Esophagus mucosa (tissue), 1 donor: ENCODE measurements around the gene GPR37. TPM values are rescaled to one million over a fixed set of nuclear protein-coding genes. Genes with fewer than 3 reads are reported as not detected.

ENCODE experiments used
- ATAC-seq: fragments of 200-7000 bp; cut with Tn5 transposase; one replicate; pipeline ENCODE4 v1.9.1; 2020
- total RNA-seq: library from RNA; stranded (reverse); gene quantifications from one replicate; pipeline ENCODE4 v1.2.4, GENCODE V29; 2023
- donor health status: DM: yes; HTN: yes; CAD: no.

Gene GPR37
- total RNA-seq, 1 donor from 2014 or later: 5.9 TPM

GRCh38 chr7:124780056-124780455, 14.5 kb upstream of the GPR37 start:
- ATAC-seq: no peak

GRCh38 chr7:124779620-124780019, 14.0 kb upstream of the GPR37 start:
- ATAC-seq: no peak

- peak; percentile 42 for ATAC-seq
These were observed 13.6 kb upstream of the GPR37 start for GRCh38 chr7:124779194-124779593.

GRCh38 chr7:124777268-124777667, 11.7 kb upstream of the GPR37 start:
- ATAC-seq: no peak

- no peak for ATAC-seq
These were observed 10.6 kb upstream of the GPR37 start for GRCh38 chr7:124776153-124776552.

- no peak for ATAC-seq
These were observed 9.8 kb upstream of the GPR37 start for GRCh38 chr7:124775422-124775821.

GRCh38 chr7:124773938-124774337, 8.3 kb upstream of the GPR37 start:
- no peak for ATAC-seq

GRCh38 chr7:124773339-124773738, 7.7 kb upstream of the GPR37 start:
- ATAC-seq: no peak

GRCh38 chr7:124769136-124769535, 3.5 kb upstream of the GPR37 start:
- ATAC-seq: no peak

GRCh38 chr7:124768525-124768924, 2.9 kb upstream of the GPR37 start:
- ATAC-seq: no peak

- peak; percentile 50 for ATAC-seq
These were observed 668 bp downstream of the GPR37 start for GRCh38 chr7:124764847-124765400.

GRCh38 chr7:124764051-124764846, 1.3 kb downstream of the GPR37 start:
- no peak for ATAC-seq

GRCh38 chr7:124762611-124763143, 2.9 kb downstream of the GPR37 start:
- ATAC-seq: no peak

- ATAC-seq: no peak
These were observed 4.4 kb downstream of the GPR37 start for GRCh38 chr7:124761164-124761715.

GRCh38 chr7:124758327-124758726, 7.3 kb downstream of the GPR37 start:
- ATAC-seq: no peak

GRCh38 chr7:124754576-124755268, 10.9 kb downstream of the GPR37 start:
- ATAC-seq: no peak

GRCh38 chr7:124752310-124752709, 13.3 kb downstream of the GPR37 start:
- no peak for ATAC-seq

- ATAC-seq: no peak
These were observed 14.6 kb downstream of the GPR37 start for GRCh38 chr7:124751027-124751426.

GRCh38 chr7:124747072-124747471, 18.5 kb downstream of the GPR37 start:
- ATAC-seq: no peak

GRCh38 chr7:124738639-124739038, 27.0 kb downstream of the GPR37 start:
- no peak for ATAC-seq

GRCh38 chr7:124737760-124738300, 27.8 kb downstream of the GPR37 start:
- no peak for ATAC-seq

GRCh38 chr7:124728610-124729009, 37.0 kb downstream of the GPR37 start:
- no peak for ATAC-seq
